CD4-positive, alpha-beta T cell treated with Interleukin-15 for 4 hours (primary cell): ENCODE data around the gene GRID2.

Experiments
- DNase-seq: peaks from one replicate; pipeline ENCODE4 v3.0.0-alpha.2; 2020; ENCODE audit warnings: low spot score

The GRID2 gene

GRCh38 chr4:92968556-92968955 lies 664.8 kb downstream of the GRID2 start:
- no peak for DNase-seq

GRCh38 chr4:92968996-92969395 lies 665.2 kb downstream of the GRID2 start:
- DNase-seq, result no peak

GRCh38 chr4:92969650-92970379 lies 666.0 kb downstream of the GRID2 start:
- no peak for DNase-seq

- DNase-seq, result no peak
Observed at GRCh38 chr4:92970996-92971395, 667.2 kb downstream of the GRID2 start.

- no peak for DNase-seq
Observed at GRCh38 chr4:92988301-92988700, 684.5 kb downstream of the GRID2 start.

GRCh38 chr4:92992758-92993157 lies 689.0 kb downstream of the GRID2 start:
- no peak for DNase-seq

- DNase-seq, result no peak
Observed at GRCh38 chr4:92994727-92995126, 691.0 kb downstream of the GRID2 start.

GRCh38 chr4:92996533-92996932 lies 692.8 kb downstream of the GRID2 start:
- DNase-seq, result no peak

GRCh38 chr4:93000910-93001309 lies 697.1 kb downstream of the GRID2 start:
- no peak for DNase-seq

- no peak for DNase-seq
Observed at GRCh38 chr4:93002240-93002639, 698.5 kb downstream of the GRID2 start.

- no peak for DNase-seq
Observed at GRCh38 chr4:93016350-93016749, 712.6 kb downstream of the GRID2 start.

- no peak for DNase-seq
Observed at GRCh38 chr4:93018243-93018642, 714.5 kb downstream of the GRID2 start.

GRCh38 chr4:93018806-93019205 lies 715.0 kb downstream of the GRID2 start:
- no peak for DNase-seq

- no peak for DNase-seq
Observed at GRCh38 chr4:93029769-93030168, 726.0 kb downstream of the GRID2 start.

GRCh38 chr4:93030670-93031069 lies 726.9 kb downstream of the GRID2 start:
- no peak for DNase-seq

GRCh38 chr4:93031431-93032098 lies 727.8 kb downstream of the GRID2 start:
- DNase-seq, result no peak

GRCh38 chr4:93042746-93043145 lies 739.0 kb downstream of the GRID2 start:
- no peak for DNase-seq

- DNase-seq, result no peak
Observed at GRCh38 chr4:93053140-93053539, 749.4 kb downstream of the GRID2 start.

- no peak for DNase-seq
Observed at GRCh38 chr4:93061826-93062225, 758.1 kb downstream of the GRID2 start.

GRCh38 chr4:93063325-93063724 lies 759.6 kb downstream of the GRID2 start:
- DNase-seq, result no peak

GRCh38 chr4:93065790-93066189 lies 762.0 kb downstream of the GRID2 start:
- DNase-seq, result no peak

GRCh38 chr4:93066749-93067148 lies 763.0 kb downstream of the GRID2 start:
- DNase-seq, result no peak

- DNase-seq, result no peak
Observed at GRCh38 chr4:93072292-93072691, 768.5 kb downstream of the GRID2 start.

- no peak for DNase-seq
Observed at GRCh38 chr4:93080316-93080715, 776.5 kb downstream of the GRID2 start.
